Fibroblast of lung (primary cell): Measurements from ENCODE around the gene RPS16.

Experiments
- EZH2 ChIP-seq: IDR thresholded peaks from 2 replicates; pipeline ENCODE4 v1.5.1; 2012; ENCODE audit warnings: low read length, control low read depth, mild to moderate bottlenecking; ENCODE audit errors: missing control alignments
- TF ChIP-seq, protein P1 (sequence below), 2 donors: IDR thresholded peaks in 1 of 2; conservative IDR thresholded peaks in 1 of 2; 1 replicate in 1 of 2; 2 replicates in 1 of 2; pipeline ENCODE4 v1.5.1; 2011 to 2012; ENCODE audit warnings: low read length in 2 of 2, control low read depth in 1 of 2, inconsistent platforms in 1 of 2, low read depth in 1 of 2, mild to moderate bottlenecking in 1 of 2

DNA sequence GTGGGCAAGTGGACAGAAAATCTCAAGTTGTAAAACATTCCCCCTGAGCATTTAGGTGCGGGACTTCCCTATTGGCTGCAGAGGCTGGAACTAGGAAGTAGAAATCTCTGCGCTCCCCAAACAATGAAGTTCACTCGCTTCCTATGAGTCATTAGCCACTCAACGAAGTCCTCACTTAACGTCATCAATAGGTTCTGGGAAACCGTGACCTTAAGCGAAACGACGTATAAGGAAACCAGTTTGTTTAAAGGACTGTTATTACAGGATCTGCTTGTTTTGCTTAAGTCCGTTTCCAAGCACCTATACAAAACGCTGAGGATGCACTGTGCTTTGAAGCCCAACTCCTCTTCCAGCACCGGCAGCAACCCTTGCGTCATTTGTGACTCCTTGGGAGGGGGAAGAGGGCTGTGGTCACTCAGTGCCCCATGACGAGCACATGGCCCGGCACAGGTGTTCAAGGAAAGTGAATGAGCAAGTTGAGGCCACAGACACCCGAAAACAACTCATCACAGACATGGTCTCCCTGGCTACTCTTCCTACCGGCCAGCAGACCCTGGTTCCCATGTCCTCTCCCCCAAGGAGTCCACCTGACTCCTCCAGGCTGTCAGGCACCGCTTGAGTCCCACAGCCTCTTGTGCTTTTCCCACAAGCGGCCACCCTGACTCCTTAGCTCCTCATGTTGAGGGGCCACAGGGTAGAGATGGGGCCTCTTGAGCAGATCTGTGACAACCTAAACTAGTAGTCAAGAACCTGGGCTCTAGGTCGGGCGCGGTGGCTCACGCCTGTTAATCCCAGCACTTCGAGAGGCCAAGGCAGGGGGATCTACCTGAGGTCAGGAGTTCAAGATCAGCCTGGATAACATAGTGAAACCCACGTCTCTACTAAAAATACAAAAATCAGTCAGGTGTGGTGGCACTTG is 4.8 kb downstream of the RPS16 start:
- TF ChIP-seq, protein P1, sequence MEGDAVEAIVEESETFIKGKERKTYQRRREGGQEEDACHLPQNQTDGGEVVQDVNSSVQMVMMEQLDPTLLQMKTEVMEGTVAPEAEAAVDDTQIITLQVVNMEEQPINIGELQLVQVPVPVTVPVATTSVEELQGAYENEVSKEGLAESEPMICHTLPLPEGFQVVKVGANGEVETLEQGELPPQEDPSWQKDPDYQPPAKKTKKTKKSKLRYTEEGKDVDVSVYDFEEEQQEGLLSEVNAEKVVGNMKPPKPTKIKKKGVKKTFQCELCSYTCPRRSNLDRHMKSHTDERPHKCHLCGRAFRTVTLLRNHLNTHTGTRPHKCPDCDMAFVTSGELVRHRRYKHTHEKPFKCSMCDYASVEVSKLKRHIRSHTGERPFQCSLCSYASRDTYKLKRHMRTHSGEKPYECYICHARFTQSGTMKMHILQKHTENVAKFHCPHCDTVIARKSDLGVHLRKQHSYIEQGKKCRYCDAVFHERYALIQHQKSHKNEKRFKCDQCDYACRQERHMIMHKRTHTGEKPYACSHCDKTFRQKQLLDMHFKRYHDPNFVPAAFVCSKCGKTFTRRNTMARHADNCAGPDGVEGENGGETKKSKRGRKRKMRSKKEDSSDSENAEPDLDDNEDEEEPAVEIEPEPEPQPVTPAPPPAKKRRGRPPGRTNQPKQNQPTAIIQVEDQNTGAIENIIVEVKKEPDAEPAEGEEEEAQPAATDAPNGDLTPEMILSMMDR (conservative IDR thresholded peaks at IDR 0.05 in 1 of 2, IDR thresholded peaks at IDR 0.05 in 1 of 2; ENCODE audit: low read depth in 1 of 2, low read length in 2 of 2): no peak
- TF ChIP-seq EZH2: no peak
